ENCODE measurements around the gene PREB. TPM values are rescaled to one million over a fixed set of nuclear protein-coding genes. Genes with fewer than 3 reads are reported as not detected.

Gene PREB
- total RNA-seq, 2 donors from 2014 or later: 42.7 to 72.1 TPM

- TF ChIP-seq, protein P1, sequence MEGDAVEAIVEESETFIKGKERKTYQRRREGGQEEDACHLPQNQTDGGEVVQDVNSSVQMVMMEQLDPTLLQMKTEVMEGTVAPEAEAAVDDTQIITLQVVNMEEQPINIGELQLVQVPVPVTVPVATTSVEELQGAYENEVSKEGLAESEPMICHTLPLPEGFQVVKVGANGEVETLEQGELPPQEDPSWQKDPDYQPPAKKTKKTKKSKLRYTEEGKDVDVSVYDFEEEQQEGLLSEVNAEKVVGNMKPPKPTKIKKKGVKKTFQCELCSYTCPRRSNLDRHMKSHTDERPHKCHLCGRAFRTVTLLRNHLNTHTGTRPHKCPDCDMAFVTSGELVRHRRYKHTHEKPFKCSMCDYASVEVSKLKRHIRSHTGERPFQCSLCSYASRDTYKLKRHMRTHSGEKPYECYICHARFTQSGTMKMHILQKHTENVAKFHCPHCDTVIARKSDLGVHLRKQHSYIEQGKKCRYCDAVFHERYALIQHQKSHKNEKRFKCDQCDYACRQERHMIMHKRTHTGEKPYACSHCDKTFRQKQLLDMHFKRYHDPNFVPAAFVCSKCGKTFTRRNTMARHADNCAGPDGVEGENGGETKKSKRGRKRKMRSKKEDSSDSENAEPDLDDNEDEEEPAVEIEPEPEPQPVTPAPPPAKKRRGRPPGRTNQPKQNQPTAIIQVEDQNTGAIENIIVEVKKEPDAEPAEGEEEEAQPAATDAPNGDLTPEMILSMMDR (IDR thresholded peaks at IDR 0.05): no peak
- DNase-seq: no peak
- Histone ChIP-seq H3K27ac (no peak overlapping the region), H3K27me3 (no peaks in the 10 kb centered on the region), H3K4me1 (no peaks in the 10 kb centered on the region), H3K36me3 (no peaks in the 10 kb centered on the region), H3K9ac (ENCODE audit: low read depth in 2 of 2, low read length in 2 of 2) (no peak overlapping the region), H3K4me3 (no peak overlapping the region), H3K9me3 (no peaks in the 10 kb centered on the region)
- intact Hi-C loops (cut with DNase I): no loop called here
Observed at GRCh38 chr2:27158468-27158867, 24.0 kb upstream of the PREB start.

DNA sequence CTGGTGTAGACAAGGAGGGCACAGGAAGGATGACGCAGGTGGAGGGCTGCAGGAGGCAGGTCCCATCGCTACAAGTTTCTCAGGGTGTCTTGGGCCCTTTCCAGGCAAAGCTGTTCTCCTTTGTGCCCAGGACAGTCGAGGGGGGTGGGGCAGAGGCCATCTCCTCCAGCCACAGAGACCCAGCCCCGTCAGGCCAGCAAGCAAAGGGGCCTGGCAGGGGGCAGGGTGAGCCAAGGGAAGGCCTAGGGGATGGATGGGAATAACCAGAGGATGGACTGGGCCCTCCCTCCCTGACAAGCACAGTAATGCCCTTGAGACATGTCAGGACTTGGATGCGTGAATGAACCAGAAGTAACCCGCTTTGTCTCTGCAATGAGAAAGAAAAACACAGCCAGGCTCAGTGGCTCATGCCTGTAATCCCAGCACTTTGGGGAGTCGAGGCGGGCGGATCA lies 20.7 kb upstream of the PREB start:
- Histone ChIP-seq H3K27ac (no peak overlapping the region), H3K36me3 (no peaks in the 10 kb centered on the region), H3K27me3 (no peaks in the 10 kb centered on the region), H3K9ac (ENCODE audit: low read depth in 2 of 2, low read length in 2 of 2) (no peak overlapping the region), H3K4me1 (no peaks in the 10 kb centered on the region), H3K9me3 (no peaks in the 10 kb centered on the region), H3K4me3 (no peak overlapping the region)
- intact Hi-C loops (cut with DNase I): no loop called here
- TF ChIP-seq, protein P1 (IDR thresholded peaks at IDR 0.05): no peak
- DNase-seq: no peak

GRCh38 chr2:27154488-27154887 lies 20.1 kb upstream of the PREB start:
- Histone ChIP-seq H3K36me3 (no peaks in the 10 kb centered on the region), H3K9me3 (no peaks in the 10 kb centered on the region), H3K27me3 (no peaks in the 10 kb centered on the region), H3K4me1 (no peaks in the 10 kb centered on the region), H3K27ac (no peak overlapping the region), H3K9ac (ENCODE audit: low read depth in 2 of 2, low read length in 2 of 2) (no peak overlapping the region), H3K4me3 (no peak overlapping the region)
- intact Hi-C loops (cut with DNase I): no loop called here
- DNase-seq: no peak
- TF ChIP-seq, protein P1 (IDR thresholded peaks at IDR 0.05): no peak

- H3K36me3 ChIP-seq: no peaks in the 10 kb centered on the region
- no peaks in the 10 kb centered on the region for H3K4me1 ChIP-seq
- H3K27me3 ChIP-seq: no peaks in the 10 kb centered on the region
- no peak overlapping the region for H3K4me3 ChIP-seq
- TF ChIP-seq, protein P1 (IDR thresholded peaks at IDR 0.05): no peak
- intact Hi-C loops (cut with DNase I): no loop called here
- H3K27ac ChIP-seq: no peak overlapping the region
- DNase-seq: peak; percentile 57
- H3K9me3 ChIP-seq: no peaks in the 10 kb centered on the region
- H3K9ac ChIP-seq (ENCODE audit: low read depth in 2 of 2, low read length in 2 of 2): no peak overlapping the region
Observed at GRCh38 chr2:27152796-27153464, 18.5 kb upstream of the PREB start.

DNA sequence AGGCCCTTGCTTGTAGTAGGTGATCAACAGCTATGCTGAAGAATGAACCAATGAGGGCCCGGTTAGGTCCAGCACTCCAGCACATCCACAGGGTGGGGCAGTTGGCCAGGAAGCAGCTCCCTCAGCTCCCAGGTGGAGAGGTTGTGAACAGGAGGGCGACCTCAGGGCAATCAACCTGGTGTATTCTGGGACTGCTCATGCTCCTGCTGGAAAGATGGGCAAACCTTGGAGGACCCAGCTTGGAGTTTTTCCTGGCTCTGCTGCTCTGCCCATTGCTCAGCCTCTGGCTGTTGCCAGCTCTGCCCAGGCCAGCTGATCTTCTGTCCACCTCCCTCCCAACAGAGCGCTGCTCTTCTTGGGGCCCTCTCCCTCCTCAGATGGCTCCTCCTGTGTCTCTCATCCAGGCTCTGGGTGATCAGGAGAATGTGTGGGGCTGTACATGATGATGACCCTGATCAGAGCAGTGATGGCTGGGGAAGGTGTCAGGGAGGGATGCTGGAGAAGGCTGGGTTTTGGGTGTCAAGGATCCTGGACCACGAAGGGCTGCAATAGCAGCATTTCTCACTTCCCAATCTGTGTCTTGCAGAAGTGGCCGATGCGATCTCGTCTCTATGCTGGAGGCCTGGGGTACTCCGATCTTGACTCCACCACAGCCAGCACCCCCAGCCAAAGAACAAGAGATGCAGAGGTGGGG lies 17.8 kb upstream of the PREB start:
- Histone ChIP-seq H3K27ac (no peak overlapping the region), H3K36me3 (no peaks in the 10 kb centered on the region), H3K4me1 (no peaks in the 10 kb centered on the region), H3K4me3 (no peak overlapping the region), H3K9ac (ENCODE audit: low read depth in 2 of 2, low read length in 2 of 2) (no peak overlapping the region), H3K27me3 (no peaks in the 10 kb centered on the region), H3K9me3 (no peaks in the 10 kb centered on the region)
- intact Hi-C loops (cut with DNase I): no loop called here
- TF ChIP-seq, protein P1 (IDR thresholded peaks at IDR 0.05): no peak
- DNase-seq: no peak

All from colonic mucosa (tissue), 4 donors.